SK-N-SH (cell line): ENCODE measurements around the gene PUDP. TPM values are rescaled to one million over a fixed set of nuclear protein-coding genes. Genes with fewer than 3 reads are reported as not detected.

Source experiments
- CTCF ChIA-PET: fragments of 300-600, 350-600 bp; formaldehyde crosslinking; extraction: SDS; loops from one replicate; lab custom pipeline; 2021; lab: Yijun Ruan, JAX
- POLR2A ChIA-PET: fragments of 350-600 bp; sonication (Branson Sonifier 250); formaldehyde crosslinking; extraction: SDS; loops from one replicate; lab custom pipeline; 2020; ENCODE audit warnings: antibody characterized with exemption, inconsistent platforms; lab: Yijun Ruan, JAX
- DNase-seq: peaks from one replicate; pipeline ENCODE4 v3.0.0; 2012
- H2AFZ ChIP-seq: fragments of 200-600 bp; sonication (generic); 2 replicates; pipeline ENCODE4 v1.8.1; 2016; ENCODE audit warnings: antibody characterized with exemption, mild to moderate bottlenecking, low read depth
- H3F3A ChIP-seq: fragments of 200-600 bp; sonication (generic); replicated peaks from 2 replicates; pipeline ENCODE3; 2016; ENCODE audit warnings: antibody characterized with exemption, mild to moderate bottlenecking; ENCODE audit not compliant: insufficient read depth
- H3K27ac ChIP-seq, 2 experiments: fragments of 200-500 bp in 1 of 2; fragments of 200-600 bp in 1 of 2; sonication (Bioruptor generic) in 1 of 2; sonication (generic), shearing (Covaris generic) in 1 of 2; 2 replicates each; pipeline versions ENCODE4 v1.5.1 to v1.6.1; 2014 to 2016; ENCODE audit warnings: low read depth in 2 of 2, inconsistent platforms in 1 of 2, low read length in 1 of 2, mild to moderate bottlenecking in 1 of 2, mixed read lengths in 1 of 2
- H3K27me3 ChIP-seq: fragments of 200-600 bp; sonication (generic), shearing (Covaris generic); 2 replicates; pipeline ENCODE4 v1.6.1; 2016; ENCODE audit warnings: mixed run types; ENCODE audit not compliant: insufficient read depth
- H3K36me3 ChIP-seq, 2 experiments: fragments of 200-500 bp in 1 of 2; fragments of 200-600 bp in 1 of 2; sonication (Bioruptor generic) in 1 of 2; sonication (generic) in 1 of 2; replicated peaks in 1 of 2; 2 replicates each; pipeline versions ENCODE3 to v1.5.1; 2014 to 2016; ENCODE audit warnings: low read length in 1 of 2, mild to moderate bottlenecking in 1 of 2; ENCODE audit not compliant: insufficient read depth in 2 of 2, control insufficient read depth in 1 of 2
- H3K4me1 ChIP-seq, 2 experiments: fragments of 200-500 bp in 1 of 2; fragments of 200-600 bp in 1 of 2; sonication (Bioruptor generic) in 1 of 2; sonication (generic), shearing (Covaris generic) in 1 of 2; 2 replicates each; pipeline versions ENCODE4 v1.5.1 to v1.6.1; 2014 to 2016; ENCODE audit warnings: low read depth in 1 of 2, low read length in 1 of 2, mixed run types in 1 of 2; ENCODE audit not compliant: insufficient read depth in 2 of 2, control insufficient read depth in 1 of 2
- H3K4me2 ChIP-seq: fragments of 200-600 bp; sonication (generic), shearing (Covaris generic); 2 replicates; pipeline ENCODE4 v1.6.1; 2017; ENCODE audit warnings: mixed run types
- H3K4me3 ChIP-seq, 2 experiments: fragments of 200-500 bp in 1 of 2; fragments of 200-600 bp in 1 of 2; sonication (Bioruptor generic) in 1 of 2; sonication (generic), shearing (Covaris generic) in 1 of 2; 2 replicates each; pipeline versions ENCODE4 v1.5.1 to v1.8.1; 2014 to 2016; ENCODE audit warnings: low read depth in 2 of 2, inconsistent platforms in 1 of 2, low read length in 1 of 2, mild to moderate bottlenecking in 1 of 2, mixed read lengths in 1 of 2, moderate library complexity in 1 of 2
- H3K79me2 ChIP-seq: fragments of 200-600 bp; sonication (generic); 2 replicates; pipeline ENCODE4 v1.8.1; 2017; ENCODE audit warnings: mild to moderate bottlenecking; ENCODE audit not compliant: insufficient read depth
- H3K9ac ChIP-seq: fragments of 200-600 bp; sonication (generic); 2 replicates; pipeline ENCODE4 v1.6.1; 2017; ENCODE audit warnings: mixed run types
- H3K9me2 ChIP-seq: fragments of 200-600 bp; sonication (generic); 2 replicates; pipeline ENCODE4 v1.6.1; 2017; ENCODE audit warnings: mixed run types
- H3K9me3 ChIP-seq: fragments of 200-600 bp; sonication (generic); 2 replicates; pipeline ENCODE4 v1.6.1; 2017; ENCODE audit warnings: mixed run types, mild to moderate bottlenecking, moderate library complexity
- H4K20me1 ChIP-seq: fragments of 200-600 bp; sonication (generic); 2 replicates; pipeline ENCODE4 v1.6.1; 2017; ENCODE audit warnings: mild to moderate bottlenecking, mixed run types; ENCODE audit not compliant: insufficient read depth
- EZH2phosphoT487 ChIP-seq: fragments of 200-600 bp; sonication (generic); IDR thresholded peaks from 2 replicates; pipeline ENCODE4 v1.6.1; 2017; ENCODE audit warnings: low read depth, mixed run types, mild to moderate bottlenecking, antibody characterized with exemption, moderate library complexity, borderline replicate concordance
- MAX ChIP-seq: IDR thresholded peaks from 2 replicates; pipeline ENCODE4 v1.4.0; 2012; ENCODE audit warnings: low read depth
- MXI1 ChIP-seq: IDR thresholded peaks from 2 replicates; pipeline ENCODE4 v1.6.1; 2012; ENCODE audit warnings: mild to moderate bottlenecking, low read depth, low read length, improper control_type of control experiment
- REST ChIP-seq: IDR thresholded peaks from 2 replicates; pipeline ENCODE4 v1.6.1; 2012; ENCODE audit warnings: mild to moderate bottlenecking, low read depth, low read length, moderate library complexity
- USF1 ChIP-seq: IDR thresholded peaks from 2 replicates; pipeline ENCODE4 v1.4.0; 2012; ENCODE audit warnings: low read depth, borderline replicate concordance
- USF2 ChIP-seq: fragments of 150-350 bp; IDR thresholded peaks from 2 replicates; pipeline ENCODE4 v1.6.1; 2017; ENCODE audit warnings: antibody characterized with exemption, low read length, low read depth, borderline replicate concordance
- WGBS: methylation state at CpG from one replicate; pipeline ENCODE4 v1.1.6; 2017; ENCODE audit warnings: low lambda C conversion rate; 5-methylcytosine and 5-hydroxymethylcytosine counted together
- polyA plus RNA-seq, 3 experiments: library from polyadenylated mRNA; depleted of rRNA; stranded (reverse); fragments of >200 nt; gene quantifications; 2 replicates each; pipeline ENCODE4 v1.2.3, GENCODE V29; 2012

Gene PUDP
- polyA plus RNA-seq, 1 of the 3 experiments (the other 2 are of a cell fraction) = 23.0 TPM

- WGBS = 95% methylated on average over 1 of the region's 1 CpG
- TF ChIP-seq REST (no peak), USF1 (no peak), MXI1 (no peak), MAX (no peak), EZH2phosphoT487 (no peak), USF2 (no peak)
- peaks cover 0 to 7% of the 10 kb centered on the region in 2 experiments for H3K36me3 ChIP-seq
- H3K9me2 ChIP-seq = no peaks in the 10 kb centered on the region
- no peak overlapping the region for H3K27ac ChIP-seq
- H3K9ac ChIP-seq = no peak overlapping the region
- no peaks in the 10 kb centered on the region; the same call in 1 of the 2 replicates for H4K20me1 ChIP-seq
- H3F3A ChIP-seq = no peaks in the 10 kb centered on the region
- no peak overlapping the region for H3K4me2 ChIP-seq
- no peaks in the 10 kb centered on the region; the same call in 1 of the 2 replicates for H3K79me2 ChIP-seq
- no peaks in the 10 kb centered on the region for H3K9me3 ChIP-seq
- ChIA-PET POLR2A (no interaction called here), CTCF (interaction anchor here (1.6 kb wide), 1 partner anchor 13 kb away, joined by 3 read pairs; no protein-coding TSS in a partner anchor)
- H3K4me1 ChIP-seq = no peaks in the 10 kb centered on the region
- no peak overlapping the region for H3K4me3 ChIP-seq
- H3K27me3 ChIP-seq = no peaks in the 10 kb centered on the region
- no peak for DNase-seq
- H2AFZ ChIP-seq = no peak overlapping the region
Observed at GRCh38 chrX:7062903-7063302, 85.0 kb downstream of the PUDP start.

- ChIA-PET POLR2A (no interaction called here), CTCF (interaction anchor here (1.6 kb wide), 1 partner anchor 12 kb away, joined by 3 read pairs; no protein-coding TSS in a partner anchor)
- no peak for DNase-seq
- no peak for TF ChIP-seq REST
- no peak for TF ChIP-seq USF1
- H3K36me3 ChIP-seq = peaks cover 0 to 7% of the 10 kb centered on the region in 2 experiments
- H3K9me2 ChIP-seq = no peaks in the 10 kb centered on the region
- H3K9ac ChIP-seq = no peak overlapping the region
- H3K27me3 ChIP-seq = no peaks in the 10 kb centered on the region
- no peak overlapping the region for H3K4me3 ChIP-seq
- H4K20me1 ChIP-seq = no peaks in the 10 kb centered on the region; the same call in 1 of the 2 replicates
- no peak overlapping the region for H3K4me2 ChIP-seq
- WGBS = 95% methylated on average over 1 of the region's 1 CpG
- H3K4me1 ChIP-seq = no peaks in the 10 kb centered on the region
- H3K9me3 ChIP-seq = no peaks in the 10 kb centered on the region
- no peak overlapping the region for H3K27ac ChIP-seq
- no peaks in the 10 kb centered on the region for H3F3A ChIP-seq
- H3K79me2 ChIP-seq = no peaks in the 10 kb centered on the region; the same call in 1 of the 2 replicates
- H2AFZ ChIP-seq = no peak overlapping the region
Observed at GRCh38 chrX:7062276-7062675, 85.7 kb downstream of the PUDP start.
